Brain microvascular endothelial cell (primary cell): Measurements from ENCODE around the gene BTBD2.

Experiments used
- DNase-seq: peaks from one replicate; pipeline ENCODE4 v3.0.0-alpha.2; 2020
- H3K27ac ChIP-seq: fragments of 250-450 bp; sonication (Bioruptor Pico); 2 replicates; pipeline ENCODE4 v1.5.1; 2020; ENCODE audit warnings: mild to moderate bottlenecking, moderate library complexity
- H3K27me3 ChIP-seq: fragments of 250-450 bp; sonication (Bioruptor Pico); replicated peaks from 2 replicates; pipeline ENCODE4 v1.5.1; 2020; ENCODE audit warnings: mild to moderate bottlenecking
- H3K36me3 ChIP-seq: fragments of 250-450 bp; sonication (Bioruptor Pico); replicated peaks from 2 replicates; pipeline ENCODE4 v1.5.1; 2020; ENCODE audit warnings: mild to moderate bottlenecking
- H3K4me3 ChIP-seq: 2 replicates; pipeline ENCODE4 v1.5.1; 2011; ENCODE audit warnings: low read depth, mild to moderate bottlenecking, control low read depth, low read length, moderate library complexity
- CTCF ChIP-seq: IDR thresholded peaks from 2 replicates; pipeline ENCODE4 v1.5.1; 2011; ENCODE audit warnings: low read depth, mild to moderate bottlenecking, moderate library complexity, low read length, control low read depth, inconsistent platforms; ENCODE audit errors: missing control alignments
- in situ Hi-C: cut with HindIII; loops from 2 replicates; pipeline ENCODE4 v1.10.0; 2017; ENCODE audit warnings: low sequenced_read_pairs, low pct_ligation_motif_present

The BTBD2 gene

GRCh38 chr19:2047449-2048103 lies 32.1 kb upstream of the BTBD2 start:
- Histone ChIP-seq H3K27ac (no peak overlapping the region), H3K36me3 (peaks cover 25% of the 10 kb centered on the region), H3K27me3 (no peaks in the 10 kb centered on the region), H3K4me3 (no peak overlapping the region)
- DNase-seq, result no peak
- in situ Hi-C loops, result no loop called here
- no peak for TF ChIP-seq CTCF

- in situ Hi-C loops, result no loop called here
- H3K4me3 ChIP-seq, result no peak overlapping the region
- H3K27me3 ChIP-seq, result no peaks in the 10 kb centered on the region
- no peak for TF ChIP-seq CTCF
- H3K27ac ChIP-seq, result no peak overlapping the region
- H3K36me3 ChIP-seq, result peaks cover 30% of the 10 kb centered on the region
- no peak for DNase-seq
These were observed 31.5 kb upstream of the BTBD2 start for GRCh38 chr19:2047076-2047448.

- H3K4me3 ChIP-seq, result no peak overlapping the region
- H3K36me3 ChIP-seq, result peaks cover 36% of the 10 kb centered on the region
- no peak for TF ChIP-seq CTCF
- in situ Hi-C loops, result no loop called here
- no peak overlapping the region for H3K27ac ChIP-seq
- no peak for DNase-seq
- H3K27me3 ChIP-seq, result no peaks in the 10 kb centered on the region
These were observed 30.8 kb upstream of the BTBD2 start for GRCh38 chr19:2046046-2046907.

- Histone ChIP-seq H3K4me3 (no peak overlapping the region), H3K27ac (no peak overlapping the region), H3K27me3 (no peaks in the 10 kb centered on the region), H3K36me3 (peaks cover 43% of the 10 kb centered on the region)
- TF ChIP-seq CTCF, result no peak
- in situ Hi-C loops, result no loop called here
- DNase-seq, result no peak
These were observed 30.1 kb upstream of the BTBD2 start for GRCh38 chr19:2045501-2046045.

GRCh38 chr19:2044709-2045500 lies 29.4 kb upstream of the BTBD2 start:
- Histone ChIP-seq H3K27me3 (no peaks in the 10 kb centered on the region), H3K27ac (no peak overlapping the region), H3K36me3 (peaks cover 49% of the 10 kb centered on the region), H3K4me3 (no peak overlapping the region)
- TF ChIP-seq CTCF, result no peak
- in situ Hi-C loops, result no loop called here
- no peak for DNase-seq
